ENCODE measurements around the gene GARIN5B.

The GARIN5B gene

GRCh38 chr19:55389386-55390317 lies 26.6 kb upstream of the GARIN5B start:
- no peak for DNase-seq (ENCODE audit: low spot score)

- DNase-seq (ENCODE audit: low spot score): no peak
Measured at GRCh38 chr19:55387736-55388497, 24.9 kb upstream of the GARIN5B start.

GRCh38 chr19:55386493-55386971 lies 23.5 kb upstream of the GARIN5B start:
- peak; percentile 51 for DNase-seq (ENCODE audit: low spot score)

GRCh38 chr19:55385724-55386492 lies 22.8 kb upstream of the GARIN5B start, which contains the start of gene RPL28:
Gene RPL28 (plus strand): TSS chr19:55385932. CDS start chr19:55386358, 426 bp downstream.
- DNase-seq (ENCODE audit: low spot score): peak; percentile 97

- DNase-seq (ENCODE audit: low spot score): peak; percentile 94
Measured at GRCh38 chr19:55384920-55385723, 22.1 kb upstream of the GARIN5B start.

- DNase-seq (ENCODE audit: low spot score): no peak
Measured at GRCh38 chr19:55384131-55384919, 21.3 kb upstream of the GARIN5B start, which contains the start of gene TMEM238. Gene TMEM238 (minus strand): TSS chr19:55384292. CDS start chr19:55384259, 33 bp downstream.

GRCh38 chr19:55383279-55384130 lies 20.4 kb upstream of the GARIN5B start:
- peak; percentile 65 for DNase-seq (ENCODE audit: low spot score)

- no peak for DNase-seq (ENCODE audit: low spot score)
Measured at GRCh38 chr19:55382522-55383054, 19.5 kb upstream of the GARIN5B start.

GRCh38 chr19:55382013-55382412 lies 19.0 kb upstream of the GARIN5B start:
- no peak for DNase-seq (ENCODE audit: low spot score)

GRCh38 chr19:55379174-55379573 lies 16.1 kb upstream of the GARIN5B start:
- no peak for DNase-seq (ENCODE audit: low spot score)

GRCh38 chr19:55377356-55378131 lies 14.5 kb upstream of the GARIN5B start:
- no peak for DNase-seq (ENCODE audit: low spot score)

GRCh38 chr19:55376241-55376933 lies 13.3 kb upstream of the GARIN5B start, which contains the start of gene TMEM190:
Gene TMEM190 (plus strand): TSS chr19:55376826. CDS start chr19:55376854, 28 bp downstream.
- DNase-seq (ENCODE audit: low spot score): no peak

GRCh38 chr19:55373993-55374757 lies 11.1 kb upstream of the GARIN5B start:
- DNase-seq (ENCODE audit: low spot score): no peak

- no peak for DNase-seq (ENCODE audit: low spot score)
Measured at GRCh38 chr19:55373306-55373992, 10.4 kb upstream of the GARIN5B start.

GRCh38 chr19:55372316-55373081 lies 9.4 kb upstream of the GARIN5B start:
- peak; percentile 10 for DNase-seq (ENCODE audit: low spot score)

Data from kidney capillary endothelial cell (primary cell).